Muscle layer of colon (tissue), 2 donors: ENCODE results near the gene CFAP99.

Experiments used
- H3K27ac ChIP-seq: one replicate; pipeline ENCODE4 v1.7.0; 2013; ENCODE audit warnings: low read depth, mild to moderate bottlenecking, low read length, moderate library complexity
- H3K27me3 ChIP-seq, 2 donors: one replicate each; pipeline ENCODE4 v1.7.0; 2013; ENCODE audit warnings: low read length in 2 of 2, mild to moderate bottlenecking in 2 of 2; ENCODE audit not compliant: insufficient read depth in 2 of 2, control insufficient read depth in 1 of 2
- H3K36me3 ChIP-seq: one replicate; pipeline ENCODE4 v1.7.0; 2013; ENCODE audit warnings: mild to moderate bottlenecking, low read length; ENCODE audit not compliant: insufficient read depth
- H3K4me1 ChIP-seq: one replicate; pipeline ENCODE4 v1.7.0; 2013; ENCODE audit warnings: mild to moderate bottlenecking, low read length; ENCODE audit not compliant: insufficient read depth
- H3K4me3 ChIP-seq, 2 donors: one replicate each; pipeline ENCODE4 v1.7.0; 2013; ENCODE audit warnings: low read length in 2 of 2, low read depth in 1 of 2, mild to moderate bottlenecking in 1 of 2, moderate library complexity in 1 of 2
- H3K9ac ChIP-seq: one replicate; pipeline ENCODE4 v1.7.0; 2013; ENCODE audit warnings: low read length
- H3K9me3 ChIP-seq: one replicate; pipeline ENCODE4 v1.7.0; 2013; ENCODE audit warnings: mild to moderate bottlenecking, low read length
- donor health status: abdominal sarcoma.
- donor health status: Adenocarcinoma of cecum.

CFAP99 gene

DNA sequence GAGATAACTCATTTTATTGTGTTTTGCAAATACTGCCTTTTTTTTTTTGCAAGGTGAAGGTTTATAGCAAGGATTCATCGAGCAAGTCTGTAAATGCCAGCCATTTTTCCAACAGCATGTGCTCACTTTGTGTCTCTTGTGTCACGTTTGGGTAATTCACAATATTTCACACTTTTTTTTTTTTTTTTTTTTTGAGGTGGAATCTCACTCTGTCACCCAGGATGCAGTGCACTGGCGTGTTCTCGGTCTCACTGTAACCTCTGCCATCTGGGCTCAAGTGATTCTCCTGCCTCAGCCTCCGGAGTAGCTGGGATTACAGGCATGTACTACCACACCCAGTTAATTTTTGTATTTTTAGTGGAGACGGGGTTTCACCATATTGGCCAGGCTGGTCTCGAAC, 52.0 kb downstream of the CFAP99 start:
- Histone ChIP-seq H3K27me3 (no peaks in the 10 kb centered on the region), H3K9me3 (no peaks in the 10 kb centered on the region), H3K27ac (no peak overlapping the region), H3K4me3 (peak overlapping the region; percentile 93 to 94), H3K36me3 (peaks cover 12% of the 10 kb centered on the region), H3K9ac (peak overlapping the region; percentile 81), H3K4me1 (peaks cover 20% of the 10 kb centered on the region)

DNA sequence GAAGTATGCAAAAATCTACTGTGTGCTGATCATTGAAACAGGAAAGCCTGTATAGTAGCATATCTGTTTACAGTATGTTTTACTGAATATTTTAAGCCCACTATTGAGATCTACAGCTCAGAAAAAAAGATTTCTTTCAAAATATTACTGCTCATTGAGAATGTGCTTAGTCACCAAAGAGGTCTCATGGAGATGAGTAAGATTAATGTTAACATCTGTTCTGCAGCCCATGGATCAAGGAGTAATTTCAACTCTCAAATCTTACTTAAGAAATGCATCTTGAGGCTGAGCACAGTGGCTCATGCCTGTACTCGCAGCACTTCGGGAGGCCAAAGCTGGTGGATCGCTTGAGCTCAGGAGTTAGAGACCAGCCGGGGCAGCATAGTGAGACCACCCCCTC, 53.4 kb downstream of the CFAP99 start:
- peaks cover 12% of the 10 kb centered on the region for H3K36me3 ChIP-seq
- H3K4me3 ChIP-seq, result no peak overlapping the region
- H3K27ac ChIP-seq, result no peak overlapping the region
- peaks cover 20% of the 10 kb centered on the region for H3K4me1 ChIP-seq
- H3K27me3 ChIP-seq, result no peaks in the 10 kb centered on the region
- no peaks in the 10 kb centered on the region for H3K9me3 ChIP-seq
- H3K9ac ChIP-seq, result no peak overlapping the region

DNA sequence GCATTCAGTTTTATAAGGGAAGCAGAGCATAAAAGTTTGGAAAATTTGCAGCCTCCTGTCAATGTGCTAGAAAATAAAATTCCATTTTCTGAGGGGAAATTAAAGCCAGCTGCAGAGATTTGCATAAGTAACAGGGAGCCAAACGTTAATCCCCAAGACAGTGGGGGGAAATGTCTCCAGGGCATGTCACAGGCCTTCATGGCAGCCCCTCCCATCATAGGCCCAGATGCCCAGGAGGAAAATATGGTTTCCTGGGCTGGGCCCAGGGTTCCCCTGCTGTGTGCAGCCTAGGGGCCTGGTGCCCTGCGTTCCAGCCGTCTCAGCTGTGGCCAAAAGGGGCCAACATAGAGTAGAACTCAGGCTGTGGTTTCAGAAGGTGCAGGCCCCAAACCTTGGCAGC, 59.5 kb downstream of the CFAP99 start:
- Histone ChIP-seq H3K27me3 (no peaks in the 10 kb centered on the region), H3K4me3 (no peak overlapping the region), H3K9ac (no peak overlapping the region), H3K4me1 (peaks cover 44% of the 10 kb centered on the region), H3K9me3 (no peaks in the 10 kb centered on the region), H3K36me3 (no peaks in the 10 kb centered on the region), H3K27ac (no peak overlapping the region)

DNA sequence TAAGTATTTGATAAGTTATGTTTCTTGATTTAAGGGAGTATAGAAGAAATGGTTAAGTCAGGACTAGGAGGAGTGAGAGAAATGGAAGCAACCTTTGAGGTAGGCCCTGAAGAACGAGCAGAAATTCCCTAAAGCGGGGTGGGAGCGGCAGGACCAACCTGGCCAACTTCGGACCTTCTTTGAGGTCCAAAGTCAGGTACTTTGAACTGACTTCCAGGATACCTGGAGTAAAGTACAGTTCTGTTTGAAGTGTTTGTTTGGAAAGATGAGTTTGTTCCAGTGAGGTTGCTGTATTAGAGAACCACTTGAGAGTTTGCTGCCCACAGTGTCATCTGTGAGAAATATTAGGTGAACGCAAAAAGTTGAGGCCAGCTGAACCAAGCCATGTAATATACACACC, 61.9 kb downstream of the CFAP99 start:
- peaks cover 58% of the 10 kb centered on the region for H3K4me1 ChIP-seq
- H3K27me3 ChIP-seq, result no peaks in the 10 kb centered on the region
- no peak overlapping the region for H3K27ac ChIP-seq
- H3K9me3 ChIP-seq, result no peaks in the 10 kb centered on the region
- no peaks in the 10 kb centered on the region for H3K36me3 ChIP-seq
- no peak overlapping the region for H3K4me3 ChIP-seq
- no peak overlapping the region for H3K9ac ChIP-seq

DNA sequence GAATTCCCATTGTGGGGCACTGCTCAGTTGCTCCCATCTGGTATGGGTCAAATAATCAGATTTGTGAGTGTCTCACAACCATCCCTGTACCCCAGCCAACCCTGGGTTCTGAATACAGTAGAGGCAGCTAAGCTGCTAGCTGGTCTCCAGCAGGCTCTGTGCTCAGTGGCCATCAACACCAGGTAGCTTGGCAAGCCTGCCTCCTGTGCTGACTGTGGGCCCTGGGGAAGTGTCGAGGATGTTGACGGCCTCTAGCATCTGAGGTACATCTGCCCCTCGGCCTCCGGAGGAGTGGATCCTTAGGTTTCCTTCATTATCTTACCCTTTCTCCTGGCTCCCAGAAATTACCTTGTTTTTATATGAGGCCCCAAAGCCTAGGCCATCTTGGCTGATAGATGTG, 63.4 kb downstream of the CFAP99 start:
- H3K4me3 ChIP-seq, result peak overlapping the region in 1 of 2 donors; percentile 28
- H3K9ac ChIP-seq, result no peak overlapping the region
- H3K4me1 ChIP-seq, result peaks cover 70% of the 10 kb centered on the region

DNA sequence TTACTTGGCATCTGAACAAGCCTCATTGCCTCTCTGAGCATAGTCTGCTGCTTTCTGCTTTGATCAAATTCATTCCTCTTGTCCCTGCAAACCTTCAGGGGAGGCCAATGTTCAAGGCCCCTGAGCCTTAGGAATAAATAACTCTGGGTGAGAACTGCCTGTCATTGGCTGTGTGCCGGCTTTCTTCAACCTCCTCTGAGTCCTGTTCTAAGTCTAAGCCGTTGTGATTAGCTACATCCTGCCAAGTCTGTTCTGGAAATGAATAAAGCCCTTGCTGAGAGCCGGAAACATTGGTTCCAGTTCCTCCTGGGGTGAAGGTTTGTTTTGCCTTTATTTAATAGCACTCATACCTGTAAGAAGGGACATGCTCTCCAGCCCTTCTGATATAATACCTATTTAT, 63.9 kb downstream of the CFAP99 start:
- Histone ChIP-seq H3K9ac (no peak overlapping the region), H3K4me1 (peaks cover 70% of the 10 kb centered on the region), H3K4me3 (peak overlapping the region in 1 of 2 donors; percentile 28)

More for the DNA sequence above, 63.4 kb downstream of the CFAP99 start:
- H3K9me3 ChIP-seq, result no peaks in the 10 kb centered on the region
- H3K36me3 ChIP-seq, result no peaks in the 10 kb centered on the region
- no peaks in the 10 kb centered on the region for H3K27me3 ChIP-seq
- peak overlapping the region; percentile 24 for H3K27ac ChIP-seq

DNA sequence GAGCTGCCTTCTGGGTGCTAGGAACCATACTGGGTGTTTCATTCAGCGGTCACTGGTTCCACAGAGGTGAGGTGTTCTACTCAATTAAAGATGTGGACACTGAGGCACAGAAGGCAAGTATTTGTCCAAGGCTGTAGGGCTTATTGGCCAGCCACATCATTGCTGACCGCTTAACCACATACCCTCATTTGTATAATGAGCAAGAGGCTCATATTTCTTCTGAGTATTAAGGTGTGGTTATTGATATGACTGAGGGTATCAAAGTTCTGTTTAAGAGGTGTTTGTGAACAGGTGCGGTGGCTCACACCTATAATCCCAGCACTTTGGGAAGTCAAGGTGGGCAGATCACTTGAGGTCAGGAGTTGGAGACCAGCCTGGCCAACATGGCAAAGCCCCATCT, 64.5 kb downstream of the CFAP99 start:
- H3K27ac ChIP-seq, result peak overlapping the region; percentile 47
- H3K9me3 ChIP-seq, result no peaks in the 10 kb centered on the region
- H3K4me1 ChIP-seq, result peaks cover 68% of the 10 kb centered on the region
- H3K36me3 ChIP-seq, result no peaks in the 10 kb centered on the region
- H3K4me3 ChIP-seq, result no peak overlapping the region
- no peaks in the 10 kb centered on the region for H3K27me3 ChIP-seq
- H3K9ac ChIP-seq, result no peak overlapping the region

More for the DNA sequence above, 63.9 kb downstream of the CFAP99 start:
- H3K9me3 ChIP-seq, result no peaks in the 10 kb centered on the region
- H3K27me3 ChIP-seq, result no peaks in the 10 kb centered on the region
- no peaks in the 10 kb centered on the region for H3K36me3 ChIP-seq
- H3K27ac ChIP-seq, result peak overlapping the region; percentile 47

DNA sequence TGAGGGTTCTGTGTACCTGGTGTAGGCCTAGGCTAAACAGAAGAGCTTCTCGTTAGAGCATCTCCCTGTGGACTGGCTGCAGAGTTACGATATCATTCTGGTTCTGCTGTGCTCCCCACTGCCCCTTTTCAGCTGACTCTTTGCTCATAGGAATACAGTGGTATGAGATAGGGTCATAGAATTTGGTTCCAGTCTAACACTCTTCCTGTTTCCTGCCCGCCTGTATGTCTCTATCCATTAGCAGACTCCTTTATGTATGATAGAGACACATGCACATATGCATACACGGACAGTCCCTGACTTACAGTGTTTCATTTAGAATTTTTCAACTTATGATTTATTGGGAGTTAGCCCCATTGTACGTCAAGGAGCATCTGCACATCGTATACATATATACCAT, 65.4 kb downstream of the CFAP99 start:
- Histone ChIP-seq H3K9ac (no peak overlapping the region), H3K27me3 (no peaks in the 10 kb centered on the region), H3K36me3 (peaks cover 1% of the 10 kb centered on the region), H3K27ac (no peak overlapping the region), H3K9me3 (no peaks in the 10 kb centered on the region), H3K4me3 (no peak overlapping the region), H3K4me1 (peaks cover 59% of the 10 kb centered on the region)

DNA sequence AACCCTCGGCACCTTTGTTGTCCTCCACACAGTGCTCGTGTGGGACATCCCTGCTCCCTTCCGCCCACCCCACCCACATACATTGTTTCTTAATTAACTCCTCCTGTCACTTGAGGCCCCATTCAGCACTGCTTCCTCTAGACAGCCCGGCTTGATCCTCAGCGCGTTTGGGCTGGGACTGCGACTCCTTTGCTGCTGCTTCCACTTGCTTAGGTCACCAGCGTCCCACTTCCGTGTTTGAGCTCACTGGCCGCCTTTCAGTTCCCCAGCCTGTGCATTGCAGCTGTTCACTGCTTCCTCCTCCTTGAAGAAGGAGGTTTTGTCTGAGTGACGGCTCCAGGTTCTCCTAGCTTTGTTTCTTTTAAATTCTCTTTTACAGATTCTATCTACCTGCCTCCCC, 66.2 kb downstream of the CFAP99 start:
- H3K27ac ChIP-seq, result no peak overlapping the region
- no peaks in the 10 kb centered on the region for H3K27me3 ChIP-seq
- H3K4me3 ChIP-seq, result no peak overlapping the region
- no peak overlapping the region for H3K9ac ChIP-seq
- H3K9me3 ChIP-seq, result no peaks in the 10 kb centered on the region
- H3K4me1 ChIP-seq, result peaks cover 59% of the 10 kb centered on the region
- peaks cover 4% of the 10 kb centered on the region for H3K36me3 ChIP-seq

DNA sequence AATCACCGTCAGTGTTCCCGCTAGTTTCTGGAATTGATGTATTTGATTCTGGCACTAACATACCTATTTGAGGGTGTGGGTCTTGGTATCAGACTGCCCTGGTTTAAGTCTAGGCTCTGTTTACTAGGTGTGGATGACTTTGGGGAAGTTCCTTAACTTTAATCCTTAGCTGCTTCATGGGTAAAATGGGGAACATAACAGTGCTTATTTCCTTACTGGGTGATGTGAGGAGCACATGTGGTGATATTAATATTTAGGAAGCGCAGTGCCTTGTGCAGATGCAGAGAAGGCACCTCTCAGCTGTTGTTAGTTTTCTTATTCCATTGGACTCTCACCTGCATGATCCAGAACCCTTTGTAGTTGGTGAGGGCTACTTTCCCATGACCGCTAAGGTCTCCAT, 67.2 kb downstream of the CFAP99 start:
- H3K27ac ChIP-seq, result peak overlapping the region; percentile 3
- H3K36me3 ChIP-seq, result peaks cover 12% of the 10 kb centered on the region
- H3K27me3 ChIP-seq, result no peaks in the 10 kb centered on the region
- no peak overlapping the region for H3K9ac ChIP-seq
- peaks cover 54% of the 10 kb centered on the region for H3K4me1 ChIP-seq
- H3K9me3 ChIP-seq, result no peaks in the 10 kb centered on the region
- H3K4me3 ChIP-seq, result no peak overlapping the region

DNA sequence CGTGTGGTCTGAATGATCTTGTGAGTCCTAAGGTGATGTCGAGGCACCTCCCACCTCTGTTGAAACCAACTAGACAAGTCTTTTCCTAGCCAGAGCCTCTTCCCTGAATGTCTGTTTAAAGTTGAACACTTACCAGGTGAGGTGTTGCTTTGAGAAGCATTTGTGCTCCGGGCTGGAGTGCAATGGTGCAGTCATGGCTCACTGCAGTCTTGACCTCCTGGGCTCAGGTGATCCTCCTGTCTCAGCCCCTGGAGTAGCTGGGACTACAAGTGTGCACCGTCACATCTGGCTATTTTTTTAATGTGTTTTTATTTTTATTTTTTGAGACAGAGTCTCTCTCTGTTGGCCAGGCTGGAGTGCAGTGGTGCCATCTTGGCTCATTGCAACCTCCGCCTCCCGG, 68.2 kb downstream of the CFAP99 start:
- H3K9me3 ChIP-seq, result no peaks in the 10 kb centered on the region
- peaks cover 43% of the 10 kb centered on the region for H3K4me1 ChIP-seq
- no peaks in the 10 kb centered on the region for H3K27me3 ChIP-seq
- H3K27ac ChIP-seq, result no peak overlapping the region
- H3K36me3 ChIP-seq, result peaks cover 19% of the 10 kb centered on the region
- no peak overlapping the region for H3K9ac ChIP-seq
- no peak overlapping the region for H3K4me3 ChIP-seq

DNA sequence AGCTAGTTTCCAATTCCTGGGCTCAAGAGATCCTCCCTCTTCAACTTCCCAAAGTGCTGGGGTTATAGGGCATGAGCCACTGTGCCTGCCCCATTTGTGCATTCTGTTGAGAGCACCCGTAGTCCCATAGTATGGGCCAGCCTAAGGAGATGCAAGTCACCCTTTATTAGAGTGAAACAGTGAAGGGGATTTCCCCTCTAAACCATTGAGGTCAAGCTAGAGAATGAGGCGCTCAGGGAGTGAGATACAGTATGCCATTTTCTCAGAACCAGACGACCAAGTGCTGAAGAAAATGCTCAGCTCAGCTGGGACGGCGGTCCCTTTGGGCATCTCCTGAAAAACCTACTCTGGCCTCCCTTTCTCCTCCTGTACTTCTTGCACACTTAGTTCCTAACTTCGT, 68.9 kb downstream of the CFAP99 start:
- Histone ChIP-seq H3K9me3 (no peaks in the 10 kb centered on the region), H3K36me3 (peaks cover 23% of the 10 kb centered on the region), H3K27ac (no peak overlapping the region), H3K9ac (no peak overlapping the region), H3K4me3 (no peak overlapping the region), H3K27me3 (no peaks in the 10 kb centered on the region), H3K4me1 (peaks cover 37% of the 10 kb centered on the region)
